Stimulated activated CD4-positive, alpha-beta T cell treated with anti-CD3 and anti-CD28 coated beads, Interleukin-15, amount 100 ng/mL, for 48 hours (primary cell): Measurements from ENCODE around the gene CCDC92.

Source experiments
- DNase-seq, 2 donors: peaks; one replicate each; pipeline ENCODE4 v3.0.0-alpha.2; 2020; ENCODE audit warnings: low read depth in 2 of 2

Gene CCDC92

DNA sequence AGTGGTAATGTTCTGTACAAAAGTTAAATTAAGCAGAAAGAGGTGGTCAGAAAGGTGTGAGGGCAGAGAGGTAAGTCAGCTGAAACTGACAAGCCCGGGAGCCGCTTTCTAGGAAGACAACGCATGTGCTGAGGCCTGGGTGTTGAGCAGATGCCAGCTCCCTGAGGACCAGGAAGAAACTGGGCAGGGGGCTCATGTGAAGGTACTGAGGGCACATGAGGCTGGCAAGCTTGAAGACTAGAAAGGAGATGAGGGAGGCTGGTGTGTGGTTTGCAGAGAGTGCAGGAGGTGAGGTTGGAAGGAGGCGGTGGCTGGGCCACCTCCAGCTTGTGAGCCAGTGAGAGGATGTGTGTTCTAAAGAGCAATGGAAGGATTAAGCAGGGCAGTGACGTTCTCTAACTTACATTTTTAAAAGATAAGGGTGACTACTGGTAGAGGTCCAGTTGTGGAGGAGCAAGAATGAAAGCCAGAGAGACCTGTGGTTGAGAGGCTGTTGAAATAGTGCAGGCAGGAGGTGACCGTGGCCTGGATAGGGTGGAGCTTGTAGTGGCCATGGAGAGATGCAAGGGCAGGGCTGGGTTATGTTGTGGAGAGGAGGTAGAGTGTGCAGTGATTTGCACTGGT, 29.5 kb upstream of the CCDC92 start:
- no peak for DNase-seq

DNA sequence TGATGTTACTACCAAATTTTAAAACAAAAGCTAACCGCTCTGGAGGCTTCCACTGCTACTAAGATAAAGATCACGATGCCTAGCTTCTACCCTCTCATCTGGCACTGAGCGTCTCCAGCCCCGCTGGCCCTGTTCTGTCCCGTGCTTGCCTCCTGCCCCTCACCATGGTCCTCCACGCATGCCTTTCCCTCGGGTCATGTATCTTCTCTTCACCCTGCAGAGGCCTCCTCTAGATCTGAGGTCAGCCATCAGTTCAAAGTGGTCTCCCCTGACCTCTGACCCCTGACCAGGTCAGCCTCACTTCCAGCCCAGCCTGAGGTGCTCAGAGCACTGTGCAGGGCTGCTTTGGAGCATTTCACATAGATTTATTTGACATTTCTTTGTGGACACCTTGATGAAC, 28.7 kb upstream of the CCDC92 start:
- DNase-seq, result no peak

DNA sequence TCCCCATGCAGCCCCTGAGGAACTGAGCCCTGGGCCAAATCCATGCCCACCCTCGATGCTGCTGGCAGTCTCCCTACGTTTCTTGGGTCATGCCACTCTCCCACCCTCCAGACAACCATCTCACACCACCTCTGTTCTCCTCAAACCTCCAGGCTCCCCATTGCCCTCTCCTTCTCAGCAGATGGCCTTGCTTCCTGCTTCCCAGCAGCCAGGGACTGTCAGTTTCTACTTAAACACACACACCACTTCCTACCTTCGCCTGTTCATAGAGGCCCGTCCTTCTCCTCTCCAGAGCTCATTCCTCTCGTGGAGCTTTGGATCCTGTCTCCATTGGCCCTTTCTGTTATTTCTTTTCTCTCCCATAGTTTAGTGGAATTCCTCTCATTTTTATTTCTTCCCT, 27.5 kb upstream of the CCDC92 start:
- DNase-seq, result no peak

DNA sequence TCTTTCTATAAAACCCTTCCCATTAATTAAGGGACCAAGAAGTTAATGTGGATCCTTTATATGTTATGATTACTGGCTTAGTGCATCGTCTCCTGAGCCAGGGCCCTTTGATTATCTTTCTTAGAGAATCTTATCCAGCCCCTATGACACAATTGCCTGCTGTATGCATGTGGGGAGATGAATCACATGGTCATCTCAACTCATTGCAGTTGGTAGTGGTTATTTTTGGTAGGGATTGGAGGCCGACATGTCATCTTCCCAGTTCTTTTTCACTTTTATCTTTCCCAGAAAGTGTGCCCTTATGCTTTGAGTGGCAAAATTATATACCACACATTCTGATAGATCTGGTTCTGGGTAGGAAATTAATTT, 26.3 kb upstream of the CCDC92 start:
- no peak for DNase-seq

DNA sequence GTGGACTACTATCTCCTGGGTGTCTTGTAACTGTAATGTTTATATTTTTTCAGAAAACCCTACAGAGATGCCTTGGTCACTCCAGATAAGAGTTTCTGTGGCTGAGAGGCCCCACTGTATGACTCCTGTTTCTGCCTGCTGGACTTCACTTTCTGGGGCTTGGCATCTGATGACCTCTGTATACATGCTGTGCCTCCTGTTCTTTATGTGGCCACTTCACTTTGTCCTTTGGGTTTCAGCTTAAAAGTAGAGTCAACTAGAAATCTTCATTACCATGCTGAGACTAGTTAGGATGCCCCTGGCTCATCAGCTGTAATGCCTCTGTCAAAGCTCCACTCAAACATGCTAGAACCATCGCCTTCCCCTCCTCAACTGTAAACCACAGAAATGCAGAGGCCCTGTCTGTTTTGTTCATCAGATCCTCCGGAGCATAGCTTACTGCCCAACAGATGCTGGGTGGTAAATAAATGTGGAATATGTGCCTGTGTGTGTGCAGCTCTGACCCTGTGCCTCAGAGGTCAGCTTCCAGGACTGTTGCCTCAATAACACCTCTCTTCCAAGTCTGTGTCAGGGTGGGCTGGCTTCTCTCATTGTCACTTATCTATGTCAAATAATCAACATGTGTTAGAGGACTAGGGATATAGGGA, 25.8 kb upstream of the CCDC92 start:
- DNase-seq, result no peak

DNA sequence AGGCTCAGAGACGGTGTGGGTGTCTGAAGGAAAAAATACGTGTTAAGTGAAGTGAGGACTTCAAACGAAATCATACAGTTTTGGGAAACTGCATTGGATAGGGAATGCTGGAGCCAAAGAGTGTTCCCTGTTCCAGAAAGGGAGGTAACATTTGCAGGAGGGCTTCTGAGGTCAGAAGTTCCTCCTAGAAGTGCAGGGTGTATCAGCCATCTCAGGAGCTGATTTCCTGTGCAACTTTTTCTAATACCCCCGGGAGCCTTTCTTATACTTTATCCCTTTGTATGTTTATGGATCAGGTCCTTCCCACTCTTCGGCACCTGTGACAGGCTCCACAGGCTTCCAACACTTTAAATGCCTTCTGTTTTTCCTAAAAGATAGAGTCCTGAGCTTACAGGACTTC, 25.3 kb upstream of the CCDC92 start:
- no peak for DNase-seq

DNA sequence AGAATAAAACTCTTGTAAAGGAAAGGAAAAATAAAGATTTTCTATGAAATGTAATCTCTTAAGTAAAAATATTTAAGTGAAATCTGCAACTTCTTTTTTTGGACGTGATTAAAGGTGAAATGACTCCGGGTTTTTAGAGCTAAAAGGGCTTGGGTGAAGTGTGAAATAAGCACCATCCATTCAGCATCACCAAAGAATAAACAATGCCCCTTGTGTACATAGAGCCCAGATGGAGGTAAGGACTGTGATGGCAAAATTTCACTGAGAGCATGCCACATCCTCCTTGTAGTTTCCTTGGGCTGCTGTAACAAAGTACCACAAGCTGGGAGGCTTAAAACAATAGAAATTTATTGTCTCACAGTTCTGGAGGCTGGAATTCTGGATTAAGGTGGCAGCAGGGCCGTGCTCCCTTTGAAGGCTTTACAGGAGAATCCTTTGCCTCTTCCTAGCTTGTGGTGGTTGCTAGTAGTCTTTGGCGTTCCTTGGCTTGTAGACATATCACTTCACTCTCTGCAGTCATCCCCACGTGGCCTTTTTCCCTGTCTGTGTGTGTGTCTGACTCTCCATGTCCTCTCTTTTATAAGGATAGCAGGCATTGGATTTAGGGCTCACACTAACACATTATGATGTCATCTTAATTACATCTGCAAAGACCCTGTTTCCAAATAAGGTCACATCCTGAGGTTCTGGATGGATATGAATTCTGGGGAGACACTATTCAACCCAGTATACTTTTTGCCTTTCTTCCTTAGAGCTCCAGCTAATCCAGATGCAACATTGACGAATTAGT, 24.6 kb upstream of the CCDC92 start:
- no peak for DNase-seq

DNA sequence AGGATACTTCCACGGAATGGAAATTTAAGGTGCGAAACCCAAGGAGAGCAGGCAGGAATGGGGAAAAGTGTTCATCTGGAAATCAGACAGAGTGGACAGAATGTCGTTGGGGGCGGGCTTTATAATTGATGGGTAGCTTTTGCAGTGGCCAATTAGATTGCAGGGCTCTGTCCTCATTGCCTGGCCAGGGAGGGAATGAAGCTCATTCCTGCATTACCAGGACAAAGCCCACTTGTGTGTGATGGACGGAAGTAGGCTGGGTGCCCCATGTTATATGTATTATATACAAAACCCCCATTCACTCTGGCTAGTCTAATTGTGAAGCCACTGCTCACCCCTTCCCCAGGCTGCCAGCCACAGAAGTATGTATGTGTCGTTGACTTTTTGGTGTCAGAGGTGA, 23.9 kb upstream of the CCDC92 start:
- no peak for DNase-seq

DNA sequence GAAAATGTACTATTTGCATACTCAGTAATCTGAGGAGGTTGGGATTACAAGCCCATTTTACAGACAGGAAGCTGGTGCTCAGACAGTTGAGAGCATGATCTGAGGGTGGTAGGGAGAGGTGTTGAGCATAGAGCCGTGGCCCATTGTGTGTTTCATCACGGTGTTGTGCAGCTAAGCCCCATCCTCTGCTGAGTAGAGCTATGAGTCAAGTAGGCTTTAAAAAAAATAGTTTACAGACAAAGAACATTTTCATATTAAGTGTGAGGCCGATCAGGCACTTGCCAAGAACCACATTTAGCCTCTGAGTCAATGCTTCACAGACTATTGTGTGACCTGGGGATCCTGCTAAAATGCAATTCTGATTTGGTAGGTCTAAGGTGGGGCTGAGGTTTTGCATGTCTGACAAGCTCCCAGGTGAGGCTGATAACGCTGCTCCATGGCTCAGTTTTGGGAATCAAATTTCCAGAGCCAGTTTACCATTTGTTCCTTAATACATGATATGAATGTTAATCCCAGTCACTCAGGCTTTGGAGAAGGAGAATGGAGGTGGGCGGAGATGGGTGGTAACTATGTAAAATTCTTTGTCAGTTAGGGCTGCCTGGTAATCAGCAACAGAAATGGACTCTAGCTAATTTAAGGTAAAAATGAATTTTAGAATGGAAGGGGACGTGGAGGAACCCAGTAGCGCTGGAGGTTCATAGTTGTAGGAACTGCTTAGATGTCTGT, 22.6 kb upstream of the CCDC92 start:
- DNase-seq, result no peak

DNA sequence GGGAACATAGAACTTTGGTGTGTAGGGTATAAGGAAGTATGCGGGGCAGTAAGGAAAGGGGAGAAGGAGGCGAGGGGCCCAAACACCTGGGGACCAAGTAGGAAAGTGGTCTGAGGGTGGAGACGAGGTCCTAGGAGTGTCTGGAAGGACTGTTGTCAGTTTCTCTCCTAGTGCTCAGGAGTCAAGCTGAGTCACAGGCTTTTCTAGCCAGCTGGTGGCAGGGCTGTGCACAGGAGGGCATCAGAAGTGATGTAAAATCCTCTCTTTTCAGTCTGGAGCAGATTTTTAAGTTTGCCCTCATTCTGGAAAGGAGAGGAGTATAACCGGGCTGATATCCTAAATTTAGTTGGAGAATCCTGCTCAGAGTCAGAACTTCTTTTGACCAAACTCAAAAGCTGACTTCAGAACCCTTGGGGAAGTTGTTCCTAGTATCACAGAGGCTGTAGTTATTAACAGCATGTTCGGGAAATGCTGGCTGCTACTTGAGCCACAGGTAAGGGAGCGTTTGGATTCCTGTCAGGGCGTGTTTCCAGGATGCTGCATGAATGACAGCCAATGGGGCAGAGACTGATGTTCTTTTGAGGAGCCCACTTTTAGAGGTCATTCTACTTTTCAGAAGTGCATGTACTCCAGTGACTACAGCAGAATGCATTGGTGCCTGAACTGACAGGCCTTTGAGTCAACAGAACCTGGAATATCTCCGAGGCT, 19.6 kb upstream of the CCDC92 start:
- DNase-seq, result no peak

DNA sequence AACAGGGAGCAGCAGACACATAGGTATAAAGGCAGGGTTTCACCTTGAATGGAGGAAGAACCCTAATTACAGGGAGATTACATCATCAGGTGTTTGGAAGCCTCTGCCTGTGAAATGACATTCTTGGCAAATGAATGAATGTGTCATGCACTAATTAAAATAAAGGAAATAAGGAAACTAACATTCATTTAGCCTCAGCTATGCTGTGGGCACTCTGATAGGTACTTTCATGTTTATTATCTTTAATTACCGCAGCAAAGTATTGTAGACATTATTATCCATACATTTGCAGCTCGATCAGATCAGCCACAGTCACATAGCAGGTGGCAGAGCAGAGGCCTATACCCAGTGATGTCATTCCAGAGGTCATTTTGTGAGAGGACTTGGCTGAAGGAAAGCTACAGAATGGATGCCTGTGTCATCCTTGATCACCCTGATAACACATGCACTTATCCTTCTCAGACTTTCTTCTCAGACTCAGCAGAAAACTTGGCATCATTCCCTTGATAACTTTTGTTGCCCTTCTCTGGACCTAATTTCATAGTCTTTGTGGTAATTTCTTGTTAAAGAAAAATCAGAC, 18.8 kb upstream of the CCDC92 start:
- no peak for DNase-seq

DNA sequence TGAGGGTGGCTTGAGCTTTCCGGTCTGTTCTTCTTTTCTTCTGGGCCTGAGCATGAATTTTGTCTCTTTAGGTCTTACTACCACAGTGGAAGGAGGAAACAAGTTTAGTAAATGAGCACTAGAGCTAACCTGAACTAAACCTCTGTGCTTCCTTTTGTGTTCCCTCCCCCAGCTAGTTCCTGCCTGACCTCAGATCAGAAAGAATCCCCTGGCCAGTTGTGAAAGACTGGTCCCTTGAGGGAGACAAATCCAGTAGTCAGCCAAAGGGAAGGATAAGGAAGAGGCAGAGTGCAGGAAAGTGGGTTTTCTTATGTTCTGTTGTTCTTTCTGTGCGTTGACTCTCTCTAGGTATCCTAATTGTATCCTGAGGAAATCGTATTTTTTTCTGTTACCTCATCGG, 17.9 kb upstream of the CCDC92 start:
- DNase-seq, result no peak

DNA sequence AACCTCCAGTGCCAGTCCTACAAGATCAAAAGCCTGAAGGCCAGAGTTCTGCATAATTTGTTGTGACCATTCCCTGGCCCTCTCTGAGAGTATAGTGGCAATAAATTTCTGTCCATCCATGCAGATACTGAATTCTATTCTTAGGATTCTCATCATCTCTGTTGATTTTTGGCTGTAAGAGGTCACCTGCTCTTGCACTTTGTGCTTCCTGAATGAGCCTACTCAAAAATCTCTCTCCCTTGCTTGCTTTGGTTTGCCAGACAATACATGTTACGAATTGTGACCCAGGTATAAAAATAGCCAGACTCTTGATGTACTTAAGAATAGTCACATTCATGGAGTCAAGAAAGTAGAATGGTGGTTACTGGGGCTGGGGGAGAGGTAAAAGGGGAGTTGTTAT, 17.1 kb upstream of the CCDC92 start:
- DNase-seq, result no peak

DNA sequence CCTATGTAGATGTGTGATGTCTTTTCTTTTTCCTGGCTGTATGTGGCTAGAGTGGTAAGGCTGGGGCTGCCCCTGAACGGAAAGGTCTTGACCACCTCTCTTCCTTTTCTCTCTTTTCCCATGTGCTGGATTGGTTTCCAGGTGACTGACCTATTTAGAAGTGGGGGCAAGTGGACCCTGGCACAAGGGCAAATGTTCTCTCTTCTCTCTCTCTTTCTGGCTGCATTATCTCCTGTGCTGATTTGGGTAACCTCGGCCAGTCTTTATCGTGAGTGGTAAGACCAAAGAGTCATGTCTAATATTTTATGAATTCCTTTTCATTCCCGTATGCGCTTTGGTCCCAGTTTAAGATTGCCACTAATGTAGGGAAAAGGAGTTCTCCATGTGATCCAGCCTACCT, 16.5 kb upstream of the CCDC92 start:
- DNase-seq, result no peak

DNA sequence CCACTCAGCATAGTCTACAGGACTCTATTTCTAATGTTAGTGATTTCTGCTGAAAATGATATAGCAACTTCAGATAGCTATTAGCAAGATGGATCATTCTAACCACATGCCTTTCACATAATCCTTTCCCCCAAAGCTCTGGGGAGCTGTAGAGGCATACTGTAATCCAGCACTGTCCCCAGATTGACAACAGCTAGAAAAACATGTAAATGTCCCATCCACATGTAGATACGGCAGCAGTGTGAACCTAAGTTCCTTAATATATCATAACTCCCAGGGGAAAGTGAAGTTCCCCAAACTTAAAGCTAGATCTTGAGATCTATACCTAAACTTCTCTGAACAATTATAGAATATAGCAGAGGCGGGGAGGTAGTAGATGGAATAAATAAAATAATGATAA, 14.4 kb upstream of the CCDC92 start:
- DNase-seq, result no peak

DNA sequence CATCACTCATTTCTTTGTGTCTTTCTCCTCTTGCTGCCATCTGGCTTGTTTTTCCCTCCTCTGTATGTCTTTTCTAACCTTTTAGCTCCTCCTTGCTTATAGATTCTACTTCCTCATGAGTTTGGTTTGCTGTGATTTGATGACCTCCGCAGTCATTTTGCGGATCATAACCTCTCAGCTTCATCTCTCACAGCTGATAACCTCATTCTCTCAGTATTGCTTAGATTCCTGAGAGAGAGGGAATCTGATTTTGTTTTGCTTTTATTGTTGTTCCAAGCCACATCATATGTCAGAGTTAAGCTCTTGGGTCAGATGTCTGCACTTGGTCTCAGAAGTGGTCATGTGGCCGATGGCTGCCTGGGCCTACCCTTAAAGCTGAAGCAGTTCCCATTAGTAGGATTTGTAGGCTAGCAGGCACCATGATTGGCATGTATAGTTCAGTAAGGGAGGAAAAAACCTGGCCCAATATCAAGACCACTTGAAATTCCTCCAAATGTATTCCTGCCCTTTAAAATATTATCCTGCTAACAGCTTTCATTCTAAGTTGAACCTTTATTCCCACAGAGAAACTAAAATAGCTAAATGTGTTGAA, 13.8 kb upstream of the CCDC92 start:
- DNase-seq, result no peak

DNA sequence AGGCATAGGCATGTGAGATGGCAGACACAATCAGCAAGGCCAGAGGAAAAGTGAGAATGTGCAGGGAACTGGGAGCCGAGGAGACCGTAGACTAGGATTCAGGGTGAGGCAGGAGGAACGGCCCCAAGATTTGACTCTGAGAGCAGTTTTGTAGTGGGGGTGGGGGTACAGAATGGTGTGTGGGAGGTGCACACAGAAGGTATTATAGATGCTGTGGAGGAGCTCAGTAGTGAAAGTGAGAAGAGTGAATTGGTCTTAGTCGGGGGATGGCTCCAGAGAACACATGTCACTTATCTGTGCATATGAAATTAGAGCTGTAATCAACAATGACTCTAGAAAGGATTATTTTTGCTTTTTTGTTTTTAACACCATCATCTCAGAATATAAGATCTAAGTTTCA, 12.3 kb upstream of the CCDC92 start:
- no peak for DNase-seq

DNA sequence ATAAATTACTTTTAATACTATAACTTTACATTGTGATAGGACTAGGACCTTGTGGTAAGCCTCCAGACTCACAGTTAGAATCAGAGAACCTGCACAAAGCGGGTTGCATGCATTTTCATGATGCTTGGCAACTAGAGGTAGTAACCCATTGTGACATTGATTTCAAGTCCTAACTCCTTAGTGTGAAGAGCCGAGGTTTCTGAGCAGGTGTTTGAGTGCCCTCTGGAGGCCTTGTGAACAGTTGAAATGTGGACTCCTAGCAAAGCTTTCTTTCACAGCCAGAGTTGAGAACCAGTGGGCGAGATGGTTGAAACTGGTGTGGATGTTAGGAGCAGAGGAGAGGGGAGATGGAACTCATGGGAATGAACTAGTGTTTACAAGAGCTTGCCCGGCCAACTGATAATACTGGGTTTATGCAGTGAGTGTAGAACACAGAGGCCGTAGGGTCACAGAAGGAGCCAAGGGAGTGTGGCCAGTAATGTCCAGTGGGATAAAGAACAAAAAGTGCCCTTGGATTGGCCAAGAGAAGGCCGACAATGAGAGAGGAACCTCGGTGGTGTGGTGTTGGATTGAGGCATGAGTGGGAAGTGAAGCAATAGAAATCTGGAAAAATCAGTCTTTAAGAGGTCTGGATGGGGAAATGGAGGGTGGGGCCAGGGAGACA, 11.3 kb upstream of the CCDC92 start:
- no peak for DNase-seq

DNA sequence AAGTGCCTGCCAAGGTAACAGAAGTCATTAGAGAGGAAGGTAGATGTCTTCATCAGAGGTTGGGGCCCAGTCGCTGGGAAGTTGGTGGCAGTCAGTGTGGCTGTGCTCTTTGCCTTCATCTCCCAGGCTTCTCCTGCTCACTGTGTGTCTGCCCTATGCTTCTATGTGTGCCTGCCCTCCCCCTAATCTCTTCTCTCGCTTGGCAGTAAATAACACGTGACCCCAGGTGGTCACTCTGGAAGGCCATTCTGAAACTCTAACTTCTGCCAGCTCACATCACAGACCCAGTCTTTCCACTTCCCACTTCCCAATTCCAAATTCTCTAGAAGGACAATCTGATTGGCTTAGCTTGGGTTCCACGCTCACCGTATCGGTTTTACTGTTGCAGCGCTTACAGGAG, 9.6 kb upstream of the CCDC92 start:
- DNase-seq, result no peak

DNA sequence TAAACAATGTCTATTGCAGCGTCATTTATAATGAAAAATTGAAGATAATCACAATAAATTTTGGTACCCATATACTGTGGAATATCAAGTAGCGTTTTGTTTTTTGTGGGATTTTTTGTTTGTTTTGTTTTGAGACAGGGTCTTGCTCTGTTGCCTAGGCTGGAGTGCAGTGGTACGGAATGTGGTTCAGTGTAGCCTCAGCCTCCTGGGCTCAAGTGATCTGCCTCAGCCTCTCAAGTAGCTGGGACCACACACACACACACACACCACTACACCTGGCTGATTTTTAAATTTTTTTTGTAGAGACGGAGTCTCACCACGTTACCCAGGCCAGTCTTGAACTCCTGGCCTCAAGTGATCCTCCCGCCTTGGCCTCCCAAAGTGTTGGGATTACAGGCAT, 6.9 kb upstream of the CCDC92 start:
- no peak for DNase-seq
